HS-5 (cell line): ENCODE data around the gene POLR1A.

Experiments used
- DNase-seq: peaks from one replicate; pipeline ENCODE4 v3.0.0-alpha.2; 2012; ENCODE audit warnings: low read depth

Gene POLR1A

DNA sequence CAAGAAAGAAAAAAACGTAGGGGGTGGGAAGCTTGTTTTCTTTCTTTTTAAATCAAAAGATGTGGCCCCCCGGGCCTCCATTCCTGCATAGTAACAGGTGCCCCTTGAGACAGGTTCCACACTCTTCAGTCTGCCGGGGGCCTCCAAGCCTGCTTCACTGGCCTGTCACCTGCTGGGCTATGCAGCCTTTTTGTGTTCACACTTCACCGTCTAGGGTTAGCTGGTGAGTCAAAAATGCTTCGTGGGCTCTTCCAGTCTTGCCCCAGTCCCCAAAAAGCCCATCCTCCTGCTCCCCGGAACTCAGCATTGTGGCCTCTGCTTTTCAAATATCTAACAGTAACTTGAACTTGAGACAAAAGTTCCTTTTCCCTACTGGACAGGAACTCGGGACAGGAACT, 67.9 kb downstream of the POLR1A start:
- no peak for DNase-seq

DNA sequence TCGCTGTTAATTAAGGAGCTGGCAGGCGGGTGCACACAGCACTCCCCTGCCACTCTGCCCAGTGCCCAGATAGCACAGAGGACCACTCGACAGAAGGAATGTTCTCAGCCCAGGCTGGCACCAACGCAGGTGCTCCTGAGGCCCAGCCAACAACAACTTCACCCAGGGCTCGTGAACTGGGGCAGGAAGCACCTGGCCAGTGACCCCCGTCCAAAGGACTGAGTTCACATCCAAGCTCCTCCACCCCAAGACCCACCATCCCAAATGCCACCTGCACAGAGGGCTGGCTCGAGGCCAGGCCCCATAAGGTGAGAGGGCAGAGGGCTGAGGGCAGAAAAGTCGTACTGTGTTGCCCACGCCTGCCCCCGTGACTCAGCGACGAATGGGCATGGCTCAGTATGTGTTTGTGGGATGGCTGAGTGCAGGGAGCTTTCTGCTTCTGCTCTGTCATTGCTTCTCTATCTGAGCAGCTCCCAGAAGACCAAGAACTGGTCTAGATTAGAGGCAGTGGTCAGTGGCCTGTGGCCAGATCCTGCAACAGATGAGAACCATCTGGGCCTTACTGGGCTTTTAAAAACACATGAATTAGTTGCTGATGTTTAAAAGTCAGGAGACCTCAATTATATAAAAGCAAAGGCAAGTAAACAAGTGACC, 68.4 kb downstream of the POLR1A start:
- DNase-seq: no peak

DNA sequence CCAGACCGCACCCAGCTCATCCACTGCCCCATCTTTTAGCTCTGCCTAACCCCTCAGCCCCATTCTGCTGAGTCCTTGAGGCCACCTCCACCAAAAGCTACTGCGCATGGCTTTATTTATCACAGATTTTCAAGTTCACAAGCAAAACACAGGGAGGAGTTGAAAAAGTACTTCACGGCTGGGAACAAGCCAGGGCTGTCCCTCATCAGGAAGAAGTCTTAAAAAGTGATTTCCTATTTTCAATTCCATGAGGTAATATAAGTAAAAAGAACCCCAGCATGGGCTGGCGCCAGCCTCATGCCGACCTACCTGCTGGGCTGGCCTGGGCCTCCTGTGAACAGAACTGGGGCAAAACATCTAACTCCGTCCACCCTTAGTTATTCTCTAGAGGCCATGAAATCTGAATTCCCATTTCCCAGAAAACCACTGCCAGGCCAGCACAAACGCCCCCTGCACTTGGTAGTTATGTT, 69.0 kb downstream of the POLR1A start:
- no peak for DNase-seq

DNA sequence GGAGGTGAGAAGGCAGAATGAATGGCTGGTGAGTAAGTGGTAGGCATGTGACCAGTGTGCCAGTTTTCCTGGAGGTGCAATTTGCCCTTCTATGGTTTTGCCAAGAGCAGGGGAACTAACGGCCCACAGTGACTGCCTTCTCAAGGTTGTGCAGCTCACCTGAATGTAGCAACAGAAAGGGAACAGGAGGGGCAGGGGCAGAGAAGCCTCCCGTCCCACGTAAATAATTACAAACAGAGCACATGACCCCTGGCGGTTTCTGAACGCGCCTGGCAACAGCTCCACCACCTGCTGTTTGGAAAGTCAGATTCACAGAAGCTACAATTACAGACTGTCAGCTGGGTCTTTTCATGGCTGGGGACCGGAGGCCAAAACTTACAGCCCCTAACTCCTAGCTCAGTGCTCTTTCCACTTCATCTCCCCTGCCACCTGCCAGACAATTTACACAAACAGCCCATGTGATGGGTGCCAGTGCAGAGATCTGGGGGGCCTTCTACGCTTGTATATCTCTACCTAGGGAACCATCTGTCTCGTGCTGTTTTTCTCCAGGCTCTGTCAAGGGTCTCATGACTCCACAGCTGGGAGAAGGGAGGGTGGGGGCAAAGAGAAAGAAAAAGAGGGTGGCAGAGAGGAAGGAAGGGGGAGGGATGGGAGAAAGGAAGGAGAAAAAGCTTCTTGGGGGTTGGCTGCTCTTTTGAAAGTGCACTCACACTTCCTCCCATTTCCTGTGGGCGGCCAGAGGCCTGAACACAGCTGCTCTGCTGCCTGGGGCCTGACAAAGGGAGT, 69.6 kb downstream of the POLR1A start:
- DNase-seq: no peak

DNA sequence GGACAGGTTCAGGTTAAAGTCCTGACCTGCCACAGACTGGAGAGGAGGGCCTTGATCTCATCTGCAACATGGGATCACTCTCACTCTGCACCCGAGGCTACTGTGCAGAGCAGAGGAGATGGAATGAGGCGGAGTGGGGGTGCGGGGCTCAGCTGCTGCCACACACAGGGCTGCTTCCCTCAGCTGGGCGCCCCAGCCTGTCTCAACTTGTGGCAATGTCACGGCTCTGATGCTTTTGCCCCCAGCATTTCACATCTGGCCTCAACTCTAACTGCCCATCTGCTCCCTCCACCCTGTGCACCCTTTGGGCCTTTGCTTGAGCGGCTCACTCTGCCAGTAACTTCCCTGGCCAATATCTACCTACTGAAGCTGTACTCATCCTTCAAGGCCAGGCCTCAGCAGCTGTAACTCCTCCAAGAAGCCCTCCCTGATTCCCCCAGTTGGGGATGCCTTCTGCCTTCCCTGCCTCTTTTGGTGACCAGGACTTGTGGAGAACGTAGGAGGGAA, 70.3 kb downstream of the POLR1A start:
- no peak for DNase-seq

DNA sequence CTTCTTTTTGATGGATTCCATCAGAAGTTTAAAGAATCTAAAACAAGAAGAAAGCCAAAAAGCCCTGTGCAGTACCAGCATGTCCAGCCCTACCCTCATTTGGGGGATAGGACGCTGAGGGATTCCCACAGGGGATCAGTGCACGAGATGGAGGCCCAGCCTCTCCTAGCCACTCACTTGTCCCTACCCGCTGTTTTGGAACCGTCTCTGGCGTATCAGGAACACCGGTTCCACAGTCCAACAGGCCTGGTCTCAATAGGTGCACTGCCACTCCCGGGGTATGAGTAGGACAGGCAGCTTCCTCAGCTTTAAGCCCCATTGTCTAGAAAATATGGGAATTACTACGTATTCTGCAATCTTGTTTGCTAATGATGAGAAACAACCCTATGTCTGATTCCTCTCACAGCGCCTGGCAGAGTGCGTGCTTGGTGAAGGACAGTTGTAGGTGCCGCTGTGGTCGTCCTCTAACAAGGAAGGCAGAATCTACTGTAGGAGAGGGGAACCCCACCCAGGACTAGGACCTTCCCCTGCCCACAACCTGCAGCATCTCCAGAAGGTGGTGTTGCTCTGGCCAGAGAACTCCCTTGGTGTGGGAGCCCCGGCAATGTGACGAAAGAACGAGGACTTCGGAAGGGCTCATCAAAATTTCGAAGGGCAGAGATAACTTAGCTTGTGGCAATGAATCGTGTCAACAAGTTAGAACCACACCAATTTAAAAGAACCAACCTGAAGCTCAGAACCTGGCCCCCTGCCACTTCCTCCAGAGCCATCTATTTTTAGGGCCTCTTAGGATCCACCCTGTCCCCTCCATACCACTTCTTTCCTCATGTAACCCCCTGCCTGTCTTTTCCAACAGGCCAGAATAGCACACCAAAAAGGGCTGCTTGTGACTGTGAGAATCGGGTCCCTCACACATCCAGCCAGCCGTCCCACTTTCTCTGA, 71.7 kb downstream of the POLR1A start:
- no peak for DNase-seq

DNA sequence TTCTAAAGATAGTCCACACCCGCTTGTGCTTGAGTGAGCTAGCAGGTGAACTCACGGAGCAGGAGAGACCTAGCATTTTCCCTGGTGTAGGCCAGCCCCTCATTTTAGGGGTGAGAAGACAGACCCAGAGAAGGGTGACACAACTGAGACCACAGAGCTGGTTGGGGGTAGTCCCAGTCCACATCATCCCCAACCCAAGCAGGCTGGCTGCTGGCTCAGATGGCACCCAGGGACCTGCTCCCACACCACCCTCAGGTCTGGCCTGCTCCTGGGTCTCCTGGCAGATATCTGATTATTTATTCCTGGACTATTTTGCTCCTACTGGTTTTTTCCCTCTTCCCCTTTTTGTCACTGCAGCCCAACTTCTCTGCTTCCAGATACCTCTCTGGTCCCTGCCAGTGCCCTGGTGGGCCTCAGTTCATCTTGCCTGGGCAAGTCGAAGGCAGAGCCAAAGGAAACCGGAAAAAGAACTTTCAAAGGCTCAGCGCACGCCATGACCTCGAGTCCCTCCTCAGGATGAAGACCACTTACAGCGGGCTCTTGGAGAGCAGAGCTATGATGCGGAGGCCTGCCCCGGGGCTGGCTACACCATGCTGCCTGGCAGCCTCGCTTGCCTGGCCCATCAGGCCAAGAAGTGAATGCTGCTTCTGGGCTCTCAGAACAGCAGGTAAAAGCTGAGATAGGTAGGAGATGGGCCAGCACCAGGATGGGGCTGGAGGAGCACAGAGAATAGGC, 72.7 kb downstream of the POLR1A start:
- DNase-seq: no peak

DNA sequence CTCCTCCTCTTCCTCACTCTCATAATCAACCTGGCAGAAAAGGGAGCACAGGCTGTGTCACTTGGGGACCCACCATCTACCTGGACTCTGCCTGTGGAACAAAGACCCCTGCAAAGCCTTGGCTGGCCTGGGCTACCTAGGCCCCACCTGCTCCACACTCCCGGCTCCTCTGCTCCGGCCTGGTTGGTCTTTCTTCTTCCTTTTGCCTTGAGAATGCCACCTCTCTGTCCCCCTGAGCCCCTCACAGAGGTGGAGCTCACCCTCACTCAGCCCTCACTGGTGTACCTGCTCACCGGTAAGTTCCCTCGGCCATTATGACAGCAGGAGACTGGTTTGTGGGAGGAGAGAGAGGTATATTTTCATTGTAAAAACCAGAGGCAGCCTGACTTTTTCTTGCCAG, 74.1 kb downstream of the POLR1A start:
- DNase-seq: no peak

DNA sequence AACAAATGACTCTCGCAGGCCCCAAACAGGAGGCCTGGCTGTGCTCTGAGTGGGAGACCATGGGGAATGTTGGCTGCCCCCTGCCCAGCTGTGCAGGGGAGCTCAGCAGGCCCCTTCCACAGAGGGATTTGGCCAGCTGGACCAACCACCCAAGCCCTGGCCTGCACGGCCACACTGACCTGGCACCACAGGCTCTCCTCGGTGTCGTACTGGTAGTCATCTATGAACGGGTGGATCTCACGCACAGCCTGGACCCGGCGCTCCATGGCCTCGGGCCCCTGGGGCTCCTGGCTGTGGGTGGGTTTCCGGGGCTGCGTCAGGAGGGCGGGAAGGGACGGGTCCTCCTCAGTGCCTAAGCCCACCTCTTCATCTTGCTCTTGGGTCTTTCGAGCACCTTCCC, 74.5 kb downstream of the POLR1A start:
- DNase-seq: no peak

DNA sequence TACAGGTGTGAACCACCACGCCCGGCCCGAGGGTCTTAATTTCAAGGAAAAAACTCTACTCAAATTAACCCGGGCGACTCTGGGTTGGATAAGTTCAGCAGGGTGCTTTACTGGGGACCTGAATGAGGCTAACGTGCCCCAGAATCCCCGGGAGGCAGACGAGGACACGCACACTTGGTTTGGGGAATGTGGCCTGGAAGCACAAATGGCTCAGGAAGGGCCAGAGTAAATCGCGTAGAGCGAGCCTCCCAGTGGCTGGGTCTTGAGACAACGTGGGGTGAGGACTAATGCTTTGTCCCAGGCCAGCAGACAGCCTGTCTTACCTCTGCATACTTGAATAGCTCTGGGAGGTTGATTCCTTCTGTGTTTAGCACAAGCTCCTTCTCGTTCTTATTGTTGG, 75.8 kb downstream of the POLR1A start:
- DNase-seq: no peak

DNA sequence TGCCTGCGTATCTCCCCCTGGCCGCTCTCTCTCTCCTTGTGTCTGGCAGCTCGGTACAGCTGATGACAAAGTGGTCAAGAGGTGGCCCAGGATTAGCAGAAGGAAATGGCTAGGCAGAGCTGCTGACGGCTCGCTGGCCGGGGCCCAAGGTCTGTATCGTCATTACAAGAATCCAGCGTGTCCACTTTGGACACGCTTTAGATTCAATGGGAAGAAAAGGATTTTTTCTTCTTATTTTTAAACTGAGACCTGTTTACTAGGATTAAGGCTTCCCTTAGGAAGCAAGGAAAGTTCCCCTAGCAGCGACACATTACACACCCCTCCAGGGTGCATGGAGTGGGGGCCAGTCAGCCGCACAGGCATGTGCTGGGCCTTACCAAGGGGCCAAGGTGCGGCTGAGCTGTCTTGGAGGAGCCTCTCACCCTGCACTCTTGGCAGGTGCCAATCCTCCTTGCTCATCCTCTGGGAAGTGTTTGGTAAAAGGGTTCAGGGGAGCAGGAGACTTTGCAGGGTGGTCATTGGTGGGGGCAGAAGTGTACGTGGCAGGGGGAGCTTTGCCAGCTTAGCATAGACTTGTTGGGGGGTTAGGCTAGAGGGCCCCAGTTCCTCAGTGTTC, 76.8 kb downstream of the POLR1A start:
- no peak for DNase-seq

DNA sequence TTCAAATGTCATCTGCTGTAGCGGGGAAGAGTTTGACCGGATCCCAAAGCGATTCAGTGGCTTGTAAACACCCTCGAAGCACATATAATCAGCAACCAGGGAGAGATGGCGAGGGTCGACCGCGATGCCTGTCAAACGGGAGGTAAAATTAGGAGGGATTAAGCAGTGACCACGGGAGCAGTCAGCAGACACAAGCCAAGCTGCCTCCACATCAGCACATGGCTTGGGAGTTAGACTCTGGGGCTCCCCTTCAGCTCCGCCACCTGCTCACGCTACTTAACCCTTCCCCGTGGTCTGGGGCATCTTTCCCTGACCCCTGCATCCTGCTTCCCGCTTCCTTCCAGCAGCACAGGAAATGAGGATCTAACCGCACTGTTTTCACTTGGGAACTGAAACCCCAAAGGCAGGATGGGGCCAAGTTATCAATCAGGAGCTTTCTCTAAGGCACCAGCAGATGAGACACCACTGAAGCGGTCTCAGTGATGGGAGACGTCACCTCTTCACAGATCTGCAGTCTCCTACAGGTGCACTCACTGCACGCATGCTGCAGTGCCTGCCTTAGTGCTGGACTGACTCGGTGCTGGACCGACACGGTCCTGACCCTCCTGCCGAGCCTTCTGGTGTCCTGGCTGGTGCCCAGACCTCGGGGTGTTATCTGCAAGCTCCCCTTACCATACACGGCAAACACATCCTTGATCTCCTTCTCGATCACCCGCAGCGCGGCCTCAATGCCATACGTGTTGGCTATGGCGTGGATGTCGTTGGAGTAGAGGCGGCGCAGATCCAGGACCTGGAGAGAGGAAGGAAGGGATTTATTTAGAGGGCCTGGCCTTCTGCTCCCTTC, 77.5 kb downstream of the POLR1A start:
- DNase-seq: no peak

DNA sequence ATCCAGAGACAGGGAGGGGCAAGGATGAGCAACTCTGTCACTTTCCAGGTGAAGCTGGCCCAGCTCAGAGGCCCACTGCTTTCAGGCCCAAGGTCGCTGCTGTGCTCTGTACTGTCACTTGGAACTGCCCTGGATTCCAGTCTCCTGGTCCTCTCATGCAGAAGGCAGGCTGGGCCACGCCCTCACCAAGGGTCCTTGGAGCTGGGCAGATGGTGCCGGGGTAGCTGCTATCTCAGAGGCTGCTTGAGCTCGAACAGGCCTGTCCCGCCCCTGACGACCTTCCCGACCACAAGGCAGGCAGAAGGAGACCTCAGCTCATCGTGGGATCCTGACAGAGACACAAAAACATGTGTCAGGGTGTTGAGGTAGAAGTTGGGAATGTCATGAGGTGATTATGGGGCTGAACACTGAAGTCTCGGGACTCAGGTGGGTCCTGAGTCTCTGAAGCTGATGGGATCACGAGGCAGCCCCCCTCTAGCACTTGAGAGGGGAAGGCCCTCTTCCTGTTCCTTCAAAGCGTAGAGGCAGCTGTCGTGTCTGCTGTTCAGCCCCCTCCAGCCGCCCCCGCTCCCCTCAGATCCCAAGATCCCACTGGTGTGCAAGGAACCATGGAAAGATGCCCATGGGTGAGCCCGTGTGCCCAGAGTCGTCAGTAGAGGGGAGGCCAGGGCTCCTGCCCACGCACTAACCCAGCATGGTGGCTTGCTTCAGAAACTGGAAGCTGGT, 78.3 kb downstream of the POLR1A start:
- DNase-seq: no peak

DNA sequence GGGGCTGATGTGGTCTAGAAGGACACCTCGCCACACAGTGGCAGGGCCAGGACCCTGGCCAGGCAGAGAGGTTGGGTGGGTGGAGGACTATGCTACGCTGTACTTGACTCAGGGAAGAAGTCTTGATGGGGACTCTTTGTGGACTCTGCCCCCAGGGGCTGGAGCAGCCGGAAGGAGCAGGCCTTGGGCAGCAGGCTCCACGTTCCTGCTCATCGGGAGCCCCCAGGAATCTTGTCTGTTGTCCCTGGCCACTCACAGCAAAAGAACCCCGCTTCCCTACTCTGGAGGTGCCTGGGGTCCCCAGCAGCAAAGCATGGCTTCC, 79.0 kb downstream of the POLR1A start:
- no peak for DNase-seq

DNA sequence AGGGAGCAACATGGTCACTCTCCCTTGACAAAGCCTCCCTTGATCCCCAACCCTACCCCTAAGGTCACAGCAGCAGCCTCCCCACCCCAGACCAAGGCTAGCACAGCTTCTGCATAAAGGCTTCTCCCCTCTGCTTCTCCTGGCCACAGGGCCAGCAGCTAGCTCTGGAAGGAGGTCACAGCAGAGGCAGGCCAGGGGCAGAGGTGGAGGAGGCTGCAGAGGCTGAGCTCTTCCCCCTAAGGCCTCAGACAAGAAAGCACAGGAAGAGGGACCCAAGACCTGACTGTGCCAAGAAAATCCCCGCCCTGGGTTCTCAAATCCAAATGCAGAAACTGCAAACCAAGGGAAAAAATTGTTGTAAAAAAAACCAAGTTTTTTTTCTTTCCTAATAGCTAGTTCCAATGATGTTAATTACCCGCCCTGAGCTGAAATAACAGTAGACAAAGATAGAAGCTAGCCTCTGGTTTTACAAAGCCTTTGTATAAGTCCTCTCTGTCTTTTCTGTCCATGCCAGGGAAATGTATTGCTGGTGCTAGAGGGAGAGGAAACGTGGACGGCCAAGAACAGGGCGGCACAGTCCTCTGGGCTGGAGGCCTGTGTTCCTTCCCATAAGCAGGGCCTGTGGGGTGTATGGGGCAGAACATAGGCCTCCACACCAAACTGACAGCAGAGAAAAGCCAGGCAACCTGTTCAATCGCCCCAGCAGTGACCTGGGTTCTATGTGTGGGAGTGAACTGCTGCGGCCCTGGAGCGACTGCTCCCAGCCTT, 79.5 kb downstream of the POLR1A start:
- no peak for DNase-seq

DNA sequence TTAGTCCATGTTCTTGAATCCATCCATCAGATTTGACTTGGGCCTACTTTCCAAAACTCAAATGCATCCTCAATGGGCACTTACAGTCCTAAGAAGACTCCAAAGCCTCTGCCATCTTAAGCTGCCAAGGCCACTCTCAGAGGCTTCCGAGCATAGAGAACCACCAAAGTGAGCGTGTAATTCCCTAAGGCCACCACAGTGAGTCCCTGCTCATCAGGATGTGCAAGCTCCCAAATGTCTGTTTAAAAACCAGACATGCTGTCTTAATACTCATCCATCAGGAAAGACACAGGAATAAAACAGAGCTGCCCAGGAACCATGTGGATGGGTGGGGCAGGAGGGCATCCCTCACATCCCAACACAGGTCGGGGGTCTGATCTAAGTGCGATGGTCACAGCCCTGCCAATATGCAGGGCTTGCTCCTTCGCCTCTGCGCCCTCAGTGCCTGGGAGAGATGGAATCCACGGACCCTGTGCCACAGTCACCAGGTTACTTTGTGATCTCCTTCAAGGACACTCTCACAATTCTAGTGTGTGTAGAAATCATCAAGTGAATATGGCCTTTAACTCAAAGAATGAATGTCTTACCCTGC, 80.4 kb downstream of the POLR1A start:
- no peak for DNase-seq

DNA sequence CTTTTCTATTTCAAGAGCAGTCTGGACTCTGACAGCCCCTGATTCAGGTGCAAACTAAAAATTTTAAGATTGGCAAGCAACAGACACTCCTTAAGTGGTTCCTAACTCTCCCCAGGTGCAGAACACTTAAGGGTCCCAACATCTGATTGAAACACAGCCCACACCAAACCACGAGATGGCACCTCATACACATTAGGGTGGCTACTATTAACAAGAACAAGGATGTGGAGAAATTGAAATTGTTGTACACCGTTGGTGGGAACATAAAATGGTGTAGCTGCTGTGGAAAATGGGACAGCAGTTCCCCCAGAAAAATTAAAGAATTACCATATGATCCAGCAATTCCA, 82.3 kb downstream of the POLR1A start:
- no peak for DNase-seq

DNA sequence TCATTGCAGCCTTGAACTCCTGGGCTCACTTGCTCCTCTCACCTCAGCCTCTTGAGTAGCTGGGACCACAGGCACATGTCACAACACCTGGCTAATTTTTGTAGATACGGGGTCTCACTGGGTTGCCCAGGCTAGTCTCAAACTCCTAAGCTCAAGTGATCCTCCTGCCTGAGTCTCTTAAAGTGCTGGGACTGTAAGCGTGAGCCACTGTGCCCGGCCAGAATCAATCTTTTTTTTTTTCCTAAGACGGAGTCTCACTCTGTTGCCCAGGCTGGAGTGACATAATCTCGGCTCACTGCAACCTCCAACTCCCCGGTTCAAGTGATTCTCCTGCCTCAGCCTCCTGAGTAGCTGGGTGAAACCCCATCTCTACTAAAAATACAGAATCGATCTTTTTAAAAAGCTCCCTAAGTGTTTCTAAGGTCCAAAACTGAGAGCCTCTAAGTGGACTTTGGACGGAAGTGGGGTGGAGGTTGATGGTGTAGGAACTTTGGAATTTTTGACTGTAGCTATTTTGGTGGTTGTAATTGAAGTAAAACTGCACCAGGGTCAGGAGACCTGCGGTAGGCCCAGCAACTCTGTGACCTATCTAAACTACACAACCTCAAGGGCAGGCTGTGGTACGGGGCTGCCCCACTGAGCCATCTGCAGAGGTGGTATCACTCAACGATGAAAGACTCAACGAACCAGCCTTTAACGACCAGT, 82.9 kb downstream of the POLR1A start:
- no peak for DNase-seq
